Fibroblast of upper back skin (primary cell): Measurements from ENCODE around the gene SHC3.
A peak's percentile ranks its signal among the peaks of the same experiment; 100 is the strongest.
"Not testable (repeated sequence)": the region's sequence is repeated elsewhere in the genome, so short reads cannot be mapped to it uniquely, and the experiment has no call there.

Source experiments
- DNase-seq: peaks from one replicate; pipeline ENCODE4 v3.0.0-alpha.2; 2013

SHC3 gene

GRCh38 chr9:89177944-89178829, at the start of gene SHC3:
Gene SHC3, minus strand, starts transcription at chr9:89178818. Its CDS starts 358 bp downstream, at chr9:89178460.
- DNase-seq, result peak; percentile 65

- DNase-seq, result peak; percentile 12
Measured at GRCh38 chr9:89225991-89226471, 47.4 kb upstream of the SHC3 start.

- peak; percentile 28 for DNase-seq
Measured at GRCh38 chr9:89225587-89225986, 47.0 kb upstream of the SHC3 start.

- no peak for DNase-seq
Measured at GRCh38 chr9:89225036-89225435, 46.4 kb upstream of the SHC3 start.

- no peak for DNase-seq
Measured at GRCh38 chr9:89224633-89225032, 46.0 kb upstream of the SHC3 start.

GRCh38 chr9:89223396-89223977, 44.9 kb upstream of the SHC3 start:
- peak; percentile 18 for DNase-seq

GRCh38 chr9:89219637-89220036, 41.0 kb upstream of the SHC3 start:
- DNase-seq, result no peak

GRCh38 chr9:89218040-89218928, 39.7 kb upstream of the SHC3 start:
- no peak for DNase-seq

- no peak for DNase-seq
Measured at GRCh38 chr9:89215342-89215741, 36.7 kb upstream of the SHC3 start.

GRCh38 chr9:89213396-89213880, 34.8 kb upstream of the SHC3 start:
- DNase-seq, result peak; percentile 19

- DNase-seq, result no peak
Measured at GRCh38 chr9:89212171-89212570, 33.6 kb upstream of the SHC3 start.

- not testable (repeated sequence) for DNase-seq
Measured at GRCh38 chr9:89209311-89209710, 30.7 kb upstream of the SHC3 start.

GRCh38 chr9:89207026-89207425, 28.4 kb upstream of the SHC3 start:
- DNase-seq, result no peak

GRCh38 chr9:89204801-89205200, 26.2 kb upstream of the SHC3 start:
- DNase-seq, result no peak

- DNase-seq, result no peak
Measured at GRCh38 chr9:89195131-89195797, 16.6 kb upstream of the SHC3 start.

- DNase-seq, result no peak
Measured at GRCh38 chr9:89194421-89195130, 16.0 kb upstream of the SHC3 start.

- DNase-seq, result no peak
Measured at GRCh38 chr9:89191004-89191403, 12.4 kb upstream of the SHC3 start.

GRCh38 chr9:89189215-89189614, 10.6 kb upstream of the SHC3 start:
- DNase-seq, result no peak

- DNase-seq, result no peak
Measured at GRCh38 chr9:89187950-89188349, 9.3 kb upstream of the SHC3 start.

GRCh38 chr9:89187541-89187940, 8.9 kb upstream of the SHC3 start:
- DNase-seq, result no peak

GRCh38 chr9:89186960-89187359, 8.3 kb upstream of the SHC3 start:
- no peak for DNase-seq

GRCh38 chr9:89185980-89186379, 7.4 kb upstream of the SHC3 start:
- peak; percentile 51 for DNase-seq
